IPS DF 19.7 (cell line): ENCODE data around the gene PAQR8.
"Not testable (repeated sequence)": the region's sequence is repeated elsewhere in the genome, so short reads cannot be mapped to it uniquely, and the experiment has no call there.

ENCODE experiments used
- DNase-seq: peaks from one replicate; pipeline ENCODE4 v3.0.0-alpha.2; 2013; ENCODE audit warnings: low read depth, low spot score

PAQR8 gene

GRCh38 chr6:52410979-52411378, 49.0 kb downstream of the PAQR8 start:
- no peak for DNase-seq

GRCh38 chr6:52411911-52412310, 50.0 kb downstream of the PAQR8 start:
- no peak for DNase-seq

- DNase-seq: no peak
Observed at GRCh38 chr6:52415333-52415732, 53.4 kb downstream of the PAQR8 start.

DNA sequence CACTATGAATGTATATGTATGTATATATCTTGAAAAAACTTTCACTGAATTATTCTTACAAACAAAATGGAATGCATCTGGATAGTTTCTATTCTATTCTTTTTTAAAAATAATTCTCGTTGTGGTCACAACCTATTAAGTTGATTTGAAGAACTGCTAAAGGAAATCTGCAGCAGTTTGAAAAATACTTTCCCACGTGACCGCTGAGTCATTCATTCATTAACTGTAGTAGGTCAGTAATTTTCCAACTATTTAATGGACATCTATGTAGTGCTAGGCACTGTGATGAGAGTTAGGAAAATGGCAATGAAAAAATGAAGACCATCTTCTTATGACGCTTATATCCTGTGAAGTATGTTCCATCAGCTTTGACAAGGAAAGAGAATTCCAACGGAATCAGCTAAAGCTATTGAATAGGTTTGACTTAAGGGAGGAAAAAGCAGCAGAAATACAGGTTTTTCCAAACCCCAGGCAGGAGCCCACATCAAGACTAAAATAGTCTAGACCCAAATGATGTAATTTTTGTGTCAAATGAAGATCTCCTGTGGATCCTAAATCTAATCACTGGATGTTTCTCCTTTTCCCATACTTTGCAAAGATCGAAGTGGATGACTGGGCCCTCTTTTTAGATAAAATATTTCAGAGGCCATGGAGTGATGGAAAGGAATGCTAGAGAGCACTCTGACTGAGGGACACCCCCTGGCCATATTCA, 54.1 kb downstream of the PAQR8 start:
- no peak for DNase-seq

DNA sequence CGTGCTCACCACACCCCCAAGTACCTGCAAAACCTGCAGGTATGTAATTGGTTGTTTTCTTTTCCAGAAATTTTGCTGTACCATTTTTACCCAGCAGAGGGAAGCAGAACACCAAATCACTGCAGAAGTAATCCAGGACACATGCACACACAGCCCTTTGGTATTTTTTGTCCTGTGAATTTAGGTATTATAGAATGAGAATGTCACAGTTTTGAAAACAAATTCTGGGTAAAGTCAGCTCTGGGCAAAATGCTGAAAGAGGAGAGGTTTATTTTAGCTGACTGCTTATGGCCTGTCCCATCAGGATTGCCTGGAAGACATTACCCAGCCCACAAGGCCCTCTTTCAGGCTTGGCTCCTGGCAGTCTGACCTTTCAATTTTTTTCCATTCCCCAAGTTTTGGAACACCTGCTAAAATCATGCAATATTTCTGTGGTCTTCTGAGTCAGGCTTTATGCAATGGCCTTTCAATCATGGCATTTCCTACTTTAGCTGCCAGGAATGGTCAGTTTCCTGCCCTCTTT, 54.7 kb downstream of the PAQR8 start:
- DNase-seq: peak; percentile 47

GRCh38 chr6:52417675-52418111, 55.7 kb downstream of the PAQR8 start:
- DNase-seq: no peak

GRCh38 chr6:52418606-52419005, 56.7 kb downstream of the PAQR8 start:
- no peak for DNase-seq

- peak; percentile 88 for DNase-seq
Observed at GRCh38 chr6:52419809-52420667, 58.1 kb downstream of the PAQR8 start, which contains the start of gene EFHC1. Gene EFHC1, plus strand, starts transcription at chr6:52420342. Its CDS starts 69 bp downstream, at chr6:52420411.

- no peak for DNase-seq
Observed at GRCh38 chr6:52420668-52421358, 58.9 kb downstream of the PAQR8 start.

DNA sequence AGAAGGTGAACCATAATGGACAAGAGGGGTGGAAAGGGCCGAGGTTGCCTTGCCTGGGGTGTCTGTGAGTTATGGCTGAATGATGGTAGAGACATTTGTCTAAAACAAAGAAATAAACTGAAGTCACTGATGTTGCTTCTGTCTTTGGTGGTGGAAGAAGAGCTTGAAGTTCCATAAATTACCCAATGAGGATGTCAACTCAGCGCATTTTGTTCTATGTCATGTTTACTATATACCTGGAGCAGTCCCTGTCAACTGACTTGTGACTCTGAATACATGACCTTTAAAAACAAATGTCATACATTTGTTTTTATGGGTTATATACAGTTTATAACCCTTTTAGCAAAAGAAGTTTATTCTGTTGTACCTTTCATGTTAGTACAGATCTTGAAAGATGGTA, 60.2 kb downstream of the PAQR8 start:
- no peak for DNase-seq

DNA sequence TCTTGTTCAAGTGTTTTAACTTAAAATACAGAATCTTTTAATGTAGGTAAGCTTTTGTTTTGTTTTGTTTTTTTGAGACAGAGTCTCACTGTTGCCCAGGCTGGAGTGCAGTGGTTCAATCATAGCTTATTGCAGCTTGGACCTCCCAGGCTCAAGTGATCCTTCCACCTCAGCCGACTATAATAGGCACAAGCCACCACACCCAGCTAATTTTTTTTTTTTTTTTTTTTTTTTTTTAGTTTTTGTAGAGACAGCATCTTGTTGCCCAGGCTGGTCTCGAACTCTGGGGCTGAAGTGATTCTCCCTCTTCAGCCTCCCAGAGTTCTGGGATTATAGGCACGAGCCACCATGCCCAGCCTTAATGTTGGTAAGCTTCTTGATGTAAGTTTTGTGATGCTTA, 61.5 kb downstream of the PAQR8 start:
- no peak for DNase-seq

- no peak for DNase-seq
Observed at GRCh38 chr6:52423971-52424381, 62.0 kb downstream of the PAQR8 start.

- DNase-seq: no peak
Observed at GRCh38 chr6:52424513-52424912, 62.6 kb downstream of the PAQR8 start.

- no peak for DNase-seq
Observed at GRCh38 chr6:52426667-52427066, 64.7 kb downstream of the PAQR8 start.

DNA sequence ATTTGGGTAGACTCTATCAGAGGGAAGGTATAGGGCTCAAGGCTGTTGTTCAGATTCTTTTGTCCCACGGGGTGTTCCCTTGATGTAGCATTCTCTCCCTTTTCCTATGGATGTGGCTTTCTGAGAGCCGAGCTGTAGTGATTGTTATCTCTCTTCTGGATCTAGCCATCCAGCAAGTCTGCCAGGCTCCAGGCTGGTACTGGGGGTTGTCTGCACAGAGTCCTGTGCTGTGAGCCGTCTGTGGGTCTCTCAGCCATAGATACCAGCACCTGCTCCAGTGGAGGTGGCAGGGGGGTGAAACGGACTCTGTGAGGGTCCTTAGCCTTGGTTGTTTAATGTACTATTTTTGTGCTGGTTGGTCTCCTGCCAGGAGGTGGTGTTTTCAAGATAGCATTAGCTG, 71.3 kb downstream of the PAQR8 start:
- DNase-seq: not testable (repeated sequence)

GRCh38 chr6:52435345-52435744, 73.4 kb downstream of the PAQR8 start:
- DNase-seq: no peak

GRCh38 chr6:52438926-52439325, 77.0 kb downstream of the PAQR8 start:
- DNase-seq: no peak

GRCh38 chr6:52454556-52454955, 92.6 kb downstream of the PAQR8 start:
- no peak for DNase-seq

- no peak for DNase-seq
Observed at GRCh38 chr6:52457096-52457495, 95.1 kb downstream of the PAQR8 start.
